Brain microvascular endothelial cell (primary cell): ENCODE data around the gene PINLYP.

ENCODE experiments used
- DNase-seq: peaks from one replicate; pipeline ENCODE4 v3.0.0-alpha.2; 2020
- H3K27ac ChIP-seq: fragments of 250-450 bp; sonication (Bioruptor Pico); 2 replicates; pipeline ENCODE4 v1.5.1; 2020; ENCODE audit warnings: mild to moderate bottlenecking, moderate library complexity
- H3K27me3 ChIP-seq: fragments of 250-450 bp; sonication (Bioruptor Pico); replicated peaks from 2 replicates; pipeline ENCODE4 v1.5.1; 2020; ENCODE audit warnings: mild to moderate bottlenecking
- H3K36me3 ChIP-seq: fragments of 250-450 bp; sonication (Bioruptor Pico); replicated peaks from 2 replicates; pipeline ENCODE4 v1.5.1; 2020; ENCODE audit warnings: mild to moderate bottlenecking
- H3K4me3 ChIP-seq: 2 replicates; pipeline ENCODE4 v1.5.1; 2011; ENCODE audit warnings: low read depth, mild to moderate bottlenecking, control low read depth, low read length, moderate library complexity
- CTCF ChIP-seq: IDR thresholded peaks from 2 replicates; pipeline ENCODE4 v1.5.1; 2011; ENCODE audit warnings: low read depth, mild to moderate bottlenecking, moderate library complexity, low read length, control low read depth, inconsistent platforms; ENCODE audit errors: missing control alignments
- in situ Hi-C: cut with HindIII; loops from 2 replicates; pipeline ENCODE4 v1.10.0; 2017; ENCODE audit warnings: low sequenced_read_pairs, low pct_ligation_motif_present

PINLYP gene

GRCh38 chr19:43570174-43570791 lies 5.3 kb upstream of the PINLYP start:
- no peaks in the 10 kb centered on the region for H3K36me3 ChIP-seq
- no peak for DNase-seq
- TF ChIP-seq CTCF = no peak
- H3K27ac ChIP-seq = no peak overlapping the region
- no peaks in the 10 kb centered on the region for H3K27me3 ChIP-seq
- in situ Hi-C loops = no loop called here
- no peak overlapping the region for H3K4me3 ChIP-seq

GRCh38 chr19:43572171-43572588 lies 3.4 kb upstream of the PINLYP start:
- Histone ChIP-seq H3K36me3 (no peaks in the 10 kb centered on the region), H3K27ac (no peak overlapping the region), H3K27me3 (no peaks in the 10 kb centered on the region), H3K4me3 (no peak overlapping the region)
- in situ Hi-C loops = no loop called here
- TF ChIP-seq CTCF = no peak
- no peak for DNase-seq

GRCh38 chr19:43574424-43575155 lies 1.0 kb upstream of the PINLYP start:
- Histone ChIP-seq H3K36me3 (no peaks in the 10 kb centered on the region), H3K4me3 (peak overlapping the region; percentile 90), H3K27me3 (no peaks in the 10 kb centered on the region), H3K27ac (peak overlapping the region; percentile 63)
- no peak for TF ChIP-seq CTCF
- DNase-seq = peak; percentile 22
- in situ Hi-C loops = no loop called here

- in situ Hi-C loops = no loop called here
- Histone ChIP-seq H3K27me3 (no peaks in the 10 kb centered on the region), H3K27ac (peak overlapping the region; percentile 50), H3K4me3 (peak overlapping the region; percentile 48), H3K36me3 (no peaks in the 10 kb centered on the region)
- no peak for TF ChIP-seq CTCF
- no peak for DNase-seq
These were observed 616 bp downstream of the PINLYP start for GRCh38 chr19:43575955-43576878.

- TF ChIP-seq CTCF = no peak
- no peak for DNase-seq
- Histone ChIP-seq H3K27me3 (no peaks in the 10 kb centered on the region), H3K4me3 (no peak overlapping the region), H3K36me3 (no peaks in the 10 kb centered on the region), H3K27ac (no peak overlapping the region)
- in situ Hi-C loops = no loop called here
These were observed 3.2 kb downstream of the PINLYP start for GRCh38 chr19:43578787-43579186.
